HEK293 (cell line): Measurements from ENCODE around the gene KANK2.
"Not testable (repeated sequence)": the region's sequence is repeated elsewhere in the genome, so short reads cannot be mapped to it uniquely, and the experiment has no call there.

Experiments used
- CTCF ChIA-PET: fragments of 350-600 bp; formaldehyde crosslinking; extraction: SDS; loops from one replicate; lab custom pipeline; 2021; ENCODE audit warnings: antibody characterized with exemption; lab: Yijun Ruan, JAX
- POLR2A ChIA-PET: fragments of 300-600 bp; formaldehyde crosslinking; extraction: SDS; loops from one replicate; lab custom pipeline; 2020; ENCODE audit warnings: antibody characterized with exemption, inconsistent platforms; lab: Yijun Ruan, JAX
- H3K27ac ChIP-seq: fragments of 200-500 bp; sonication (Bioruptor generic); 2 replicates; pipeline ENCODE4 v1.5.1; 2014; ENCODE audit warnings: low read depth, low read length, control low read depth, inconsistent platforms; ENCODE audit errors: extremely low read depth
- H3K36me3 ChIP-seq, 2 experiments: fragments of 200-500 bp in 1 of 2; sonication (Bioruptor generic) in 1 of 2; 1 replicate in 1 of 2; 2 replicates in 1 of 2; pipeline ENCODE4 v1.5.1; 2014 to 2017; ENCODE audit warnings: inconsistent platforms in 2 of 2, low read length in 2 of 2; ENCODE audit not compliant: control insufficient read depth in 2 of 2, insufficient read depth in 1 of 2
- H3K4me1 ChIP-seq: fragments of 200-500 bp; sonication (Bioruptor generic); 2 replicates; pipeline ENCODE4 v1.5.1; 2014; ENCODE audit warnings: mild to moderate bottlenecking, low read length, inconsistent platforms; ENCODE audit not compliant: control insufficient read depth, insufficient read depth
- H3K4me3 ChIP-seq: 2 replicates; pipeline ENCODE4 v1.5.1; 2011; ENCODE audit warnings: low read depth, mild to moderate bottlenecking, control low read depth, low read length, moderate library complexity
- H3K9me3 ChIP-seq: fragments of 200-500 bp; sonication (Bioruptor generic); 2 replicates; pipeline ENCODE4 v1.5.1; 2014; ENCODE audit warnings: low read depth, low read length, inconsistent platforms; ENCODE audit not compliant: control insufficient read depth, insufficient read depth
- MYNN ChIP-seq: fragments of 450-650 bp; formaldehyde crosslinking; IDR thresholded peaks from 2 replicates; pipeline ENCODE4 v1.5.1; 2016; ENCODE audit warnings: missing biosample characterization, missing genetic modification characterization, borderline replicate concordance
- REPIN1 ChIP-seq: fragments of 450-650 bp; formaldehyde crosslinking; IDR thresholded peaks from 2 replicates; pipeline ENCODE4 v1.5.1; 2017; ENCODE audit warnings: missing biosample characterization, missing genetic modification characterization, low read depth
- SETDB1 ChIP-seq: IDR thresholded peaks from one replicate; pipeline ENCODE4 v1.6.1; 2017; ENCODE audit warnings: mild to moderate bottlenecking, low read length, moderate library complexity, mixed read lengths; ENCODE audit not compliant: insufficient read length
- ZBTB48 ChIP-seq: fragments of 450-650 bp; formaldehyde crosslinking; IDR thresholded peaks from 2 replicates; pipeline ENCODE4 v1.5.1; 2016; ENCODE audit warnings: missing biosample characterization, missing genetic modification characterization
- ZFHX2 ChIP-seq: fragments of 450-650 bp; formaldehyde crosslinking; conservative IDR thresholded peaks from 2 replicates; pipeline ENCODE4 v1.5.1; 2016; ENCODE audit warnings: missing biosample characterization, missing genetic modification characterization
- ZNF133 ChIP-seq: fragments of 450-650 bp; formaldehyde crosslinking; IDR thresholded peaks from 2 replicates; pipeline ENCODE4 v1.5.1; 2016; ENCODE audit warnings: missing biosample characterization, missing genetic modification characterization
- ZNF221 ChIP-seq: fragments of 450-650 bp; formaldehyde crosslinking; IDR thresholded peaks from 2 replicates; pipeline ENCODE4 v1.5.1; 2017; ENCODE audit warnings: missing biosample characterization, missing genetic modification characterization, borderline replicate concordance
- ZNF366 ChIP-seq: fragments of 450-650 bp; formaldehyde crosslinking; conservative IDR thresholded peaks from 2 replicates; pipeline ENCODE4 v1.5.1; 2016; ENCODE audit warnings: missing biosample characterization, missing genetic modification characterization
- ZNF391 ChIP-seq: fragments of 450-650 bp; formaldehyde crosslinking; IDR thresholded peaks from 2 replicates; pipeline ENCODE4 v1.5.1; 2016; ENCODE audit warnings: low read depth, missing biosample characterization, missing genetic modification characterization, borderline replicate concordance
- ZNF423 ChIP-seq: fragments of 450-650 bp; formaldehyde crosslinking; IDR thresholded peaks from 2 replicates; pipeline ENCODE4 v1.5.1; 2016; ENCODE audit warnings: missing biosample characterization, missing genetic modification characterization
- ZNF596 ChIP-seq: fragments of 450-650 bp; IDR thresholded peaks from 2 replicates; pipeline ENCODE4 v1.5.0; 2018; ENCODE audit warnings: missing biosample characterization, mild to moderate bottlenecking, missing genetic modification characterization, moderate library complexity
- ZNF610 ChIP-seq: fragments of 450-650 bp; formaldehyde crosslinking; IDR thresholded peaks from 2 replicates; pipeline ENCODE4 v1.5.1; 2016; ENCODE audit warnings: missing biosample characterization, missing genetic modification characterization, borderline replicate concordance
- ZNF658 ChIP-seq: fragments of 450-650 bp; formaldehyde crosslinking; IDR thresholded peaks from 2 replicates; pipeline ENCODE4; 2016; ENCODE audit warnings: missing biosample characterization, missing genetic modification characterization
- ZNF776 ChIP-seq: fragments of 450-650 bp; formaldehyde crosslinking; IDR thresholded peaks from 2 replicates; pipeline ENCODE4 v1.5.0; 2017; ENCODE audit warnings: missing biosample characterization, missing genetic modification characterization, borderline replicate concordance
- TF ChIP-seq, protein P1 (sequence below): fragments of 450-650 bp; formaldehyde crosslinking; IDR thresholded peaks from 2 replicates; pipeline ENCODE4 v1.5.1; 2017; ENCODE audit warnings: missing biosample characterization, missing genetic modification characterization
- TF ChIP-seq, protein P2 (sequence below): fragments of 450-650 bp; formaldehyde crosslinking; IDR thresholded peaks from 2 replicates; pipeline ENCODE4 v1.5.1; 2016; ENCODE audit warnings: missing biosample characterization, missing genetic modification characterization

KANK2 gene

DNA sequence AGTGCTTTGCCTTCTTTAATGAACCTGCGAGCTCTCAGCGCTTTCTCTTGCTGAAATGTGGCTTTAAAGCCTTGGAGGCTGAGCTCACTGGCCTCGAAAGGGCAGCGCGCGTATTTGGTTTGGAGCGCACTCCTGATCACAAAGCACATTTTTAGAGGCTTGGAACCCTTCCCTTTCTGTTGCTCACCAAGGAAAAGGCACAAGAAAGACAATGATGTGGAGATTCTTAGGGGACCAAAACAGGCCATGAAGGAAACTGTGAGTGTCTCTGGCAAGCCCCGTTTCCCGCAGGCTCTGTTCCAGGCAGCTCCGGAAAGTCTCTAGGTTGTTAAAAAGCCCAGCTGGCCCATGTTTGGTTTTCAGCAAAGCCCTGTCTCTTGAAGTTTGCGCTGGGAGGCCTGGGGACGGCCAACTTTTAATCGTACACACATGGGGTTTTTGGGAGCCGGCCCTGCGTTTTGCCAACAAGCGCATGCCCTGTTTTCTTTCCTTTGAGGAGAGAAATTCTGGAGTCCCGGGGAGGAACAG, 32.4 kb downstream of the KANK2 start:
- POLR2A ChIA-PET: interaction anchor here (1.2 kb wide), 1 partner anchor 22 kb away, joined by 4 read pairs; no protein-coding TSS in a partner anchor

DNA sequence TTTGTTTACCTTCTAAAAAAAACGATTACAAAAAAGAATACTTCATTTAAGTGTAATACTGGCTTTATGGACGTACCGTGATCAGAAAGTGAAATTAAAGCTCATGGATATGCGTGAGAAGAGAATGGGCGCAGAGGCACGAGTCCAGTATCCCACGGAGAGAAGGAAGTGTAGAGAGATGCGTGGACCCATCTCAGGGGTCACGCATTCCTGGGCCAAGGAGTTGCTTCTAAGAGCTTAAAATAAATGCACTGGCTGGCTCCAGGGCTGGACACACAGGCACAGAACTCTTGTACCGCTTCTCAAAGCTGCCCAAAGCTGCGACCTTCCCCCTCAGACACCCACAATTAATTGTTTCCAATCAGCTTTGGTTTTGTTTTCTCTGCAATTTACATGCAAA, 33.0 kb downstream of the KANK2 start:
- H3K4me3 ChIP-seq: no peak overlapping the region
- no peak overlapping the region for H3K27ac ChIP-seq
- H3K9me3 ChIP-seq: no peaks in the 10 kb centered on the region
- POLR2A ChIA-PET: interaction anchor here (1.2 to 1.4 kb wide), 2 partner anchors 12 to 21 kb away, joined by 4 to 5 read pairs; no protein-coding TSS in a partner anchor
- CTCF ChIA-PET: interaction anchor here (0.5 to 1.3 kb wide), 4 partner anchors 10 to 98 kb away, joined by 3 to 4 read pairs (median 4); partner anchors contain the start of gene DOCK6
- TF ChIP-seq ZNF658: no peak
- 0 out of 2 replicates have a peak, but pooled peaks have one; percentile 46 for TF ChIP-seq ZNF366 (tag by site-specific recombination)
- no peaks in the 10 kb centered on the region for H3K4me1 ChIP-seq
- H3K36me3 ChIP-seq: peaks cover 4 to 29% of the 10 kb centered on the region in 2 experiments; a peak in 2 of 3 replicates

More for the DNA sequence above, 32.4 kb downstream of the KANK2 start:
- no peak for TF ChIP-seq ZNF596
- TF ChIP-seq ZNF423 (tag by site-specific recombination): no peak
- TF ChIP-seq MYNN (tag by site-specific recombination): no peak
- no peak for TF ChIP-seq ZNF610 (tag by site-specific recombination)
- no peak for TF ChIP-seq ZNF221 (tag by site-specific recombination)
- TF ChIP-seq REPIN1 (tag by site-specific recombination): no peak
- no peak for TF ChIP-seq ZBTB48 (tag by site-specific recombination)
- no peak for TF ChIP-seq ZNF133 (tag by site-specific recombination)
- no peak for TF ChIP-seq ZNF776 (tag by site-specific recombination)
- TF ChIP-seq, protein P1, sequence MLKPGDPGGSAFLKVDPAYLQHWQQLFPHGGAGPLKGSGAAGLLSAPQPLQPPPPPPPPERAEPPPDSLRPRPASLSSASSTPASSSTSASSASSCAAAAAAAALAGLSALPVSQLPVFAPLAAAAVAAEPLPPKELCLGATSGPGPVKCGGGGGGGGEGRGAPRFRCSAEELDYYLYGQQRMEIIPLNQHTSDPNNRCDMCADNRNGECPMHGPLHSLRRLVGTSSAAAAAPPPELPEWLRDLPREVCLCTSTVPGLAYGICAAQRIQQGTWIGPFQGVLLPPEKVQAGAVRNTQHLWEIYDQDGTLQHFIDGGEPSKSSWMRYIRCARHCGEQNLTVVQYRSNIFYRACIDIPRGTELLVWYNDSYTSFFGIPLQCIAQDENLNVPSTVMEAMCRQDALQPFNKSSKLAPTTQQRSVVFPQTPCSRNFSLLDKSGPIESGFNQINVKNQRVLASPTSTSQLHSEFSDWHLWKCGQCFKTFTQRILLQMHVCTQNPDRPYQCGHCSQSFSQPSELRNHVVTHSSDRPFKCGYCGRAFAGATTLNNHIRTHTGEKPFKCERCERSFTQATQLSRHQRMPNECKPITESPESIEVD (tag by site-specific recombination): no peak
- TF ChIP-seq, protein P2, sequence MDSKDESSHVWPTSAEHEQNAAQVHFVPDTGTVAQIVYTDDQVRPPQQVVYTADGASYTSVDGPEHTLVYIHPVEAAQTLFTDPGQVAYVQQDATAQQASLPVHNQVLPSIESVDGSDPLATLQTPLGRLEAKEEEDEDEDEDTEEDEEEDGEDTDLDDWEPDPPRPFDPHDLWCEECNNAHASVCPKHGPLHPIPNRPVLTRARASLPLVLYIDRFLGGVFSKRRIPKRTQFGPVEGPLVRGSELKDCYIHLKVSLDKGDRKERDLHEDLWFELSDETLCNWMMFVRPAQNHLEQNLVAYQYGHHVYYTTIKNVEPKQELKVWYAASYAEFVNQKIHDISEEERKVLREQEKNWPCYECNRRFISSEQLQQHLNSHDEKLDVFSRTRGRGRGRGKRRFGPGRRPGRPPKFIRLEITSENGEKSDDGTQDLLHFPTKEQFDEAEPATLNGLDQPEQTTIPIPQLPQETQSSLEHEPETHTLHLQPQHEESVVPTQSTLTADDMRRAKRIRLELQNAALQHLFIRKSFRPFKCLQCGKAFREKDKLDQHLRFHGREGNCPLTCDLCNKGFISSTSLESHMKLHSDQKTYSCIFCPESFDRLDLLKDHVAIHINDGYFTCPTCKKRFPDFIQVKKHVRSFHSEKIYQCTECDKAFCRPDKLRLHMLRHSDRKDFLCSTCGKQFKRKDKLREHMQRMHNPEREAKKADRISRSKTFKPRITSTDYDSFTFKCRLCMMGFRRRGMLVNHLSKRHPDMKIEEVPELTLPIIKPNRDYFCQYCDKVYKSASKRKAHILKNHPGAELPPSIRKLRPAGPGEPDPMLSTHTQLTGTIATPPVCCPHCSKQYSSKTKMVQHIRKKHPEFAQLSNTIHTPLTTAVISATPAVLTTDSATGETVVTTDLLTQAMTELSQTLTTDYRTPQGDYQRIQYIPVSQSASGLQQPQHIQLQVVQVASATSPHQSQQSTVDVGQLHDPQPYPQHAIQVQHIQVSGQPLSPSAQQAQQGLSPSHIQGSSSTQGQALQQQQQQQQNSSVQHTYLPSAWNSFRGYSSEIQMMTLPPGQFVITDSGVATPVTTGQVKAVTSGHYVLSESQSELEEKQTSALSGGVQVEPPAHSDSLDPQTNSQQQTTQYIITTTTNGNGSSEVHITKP (tag by site-specific recombination): no peak
- no peak for TF ChIP-seq ZFHX2 (tag by site-specific recombination)
- no peak for TF ChIP-seq ZNF391 (tag by site-specific recombination)
- no peaks in the 10 kb centered on the region for H3K4me1 ChIP-seq
- H3K9me3 ChIP-seq: no peaks in the 10 kb centered on the region
- peaks cover 4 to 35% of the 10 kb centered on the region in 2 experiments; a peak in 2 of 3 replicates for H3K36me3 ChIP-seq
- no peak overlapping the region for H3K27ac ChIP-seq
- CTCF ChIA-PET: interaction anchor here (0.5 to 1.3 kb wide), 2 partner anchors 10 to 97 kb away, joined by 3 to 4 read pairs; partner anchors contain the start of gene DOCK6
- H3K4me3 ChIP-seq: no peak overlapping the region

DNA sequence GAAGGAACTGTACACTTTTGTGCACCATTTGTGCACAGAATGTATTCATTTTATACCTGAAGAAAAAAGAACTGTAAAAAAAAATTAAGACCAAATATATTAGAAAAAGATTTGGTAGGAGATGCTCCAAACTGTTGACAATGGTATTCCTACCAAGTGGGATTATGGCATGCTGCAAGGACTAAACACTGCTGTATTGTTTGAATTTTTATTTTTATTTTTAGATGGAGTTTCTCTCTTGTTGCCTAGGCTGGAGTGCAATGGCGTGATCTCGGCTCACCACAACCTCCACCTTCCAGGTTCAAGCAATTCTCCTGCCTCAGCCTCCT, 36.9 kb downstream of the KANK2 start:
- not testable (repeated sequence) for H3K36me3 ChIP-seq, H3K4me3 ChIP-seq, H3K27ac ChIP-seq, H3K9me3 ChIP-seq, H3K4me1 ChIP-seq
- peak; percentile 84 for TF ChIP-seq SETDB1
- CTCF ChIA-PET: interaction anchor here (0.6 kb wide), 1 partner anchor 184 kb away, joined by 3 read pairs; no protein-coding TSS in a partner anchor
- POLR2A ChIA-PET: interaction anchor here (0.6 kb wide), 1 partner anchor 40 kb away, joined by 3 read pairs; no protein-coding TSS in a partner anchor
